IMR-90 (cell line): ENCODE data around the gene ORC6. TPM values are rescaled to one million over a fixed set of nuclear protein-coding genes. Genes with fewer than 3 reads are reported as not detected.

Source experiments
- ATAC-seq: fragments of 200-7000 bp; cut with Tn5 transposase; 2 replicates; pipeline ENCODE4 v1.9.1; 2020; ENCODE audit warnings: low read depth, mild to moderate bottlenecking, moderate library complexity
- BruUV-seq: library from RNA; stranded (reverse); fragments of 400-500 nt; replicated peaks from 2 replicates; lab custom pipeline; 2021; lab: Mats Ljungman, UMichigan
- CTCF ChIA-PET: fragments of 300-600 bp; formaldehyde crosslinking; extraction: SDS; loops from one replicate; lab custom pipeline; 2021; ENCODE audit warnings: antibody characterized with exemption; lab: Yijun Ruan, JAX
- POLR2A ChIA-PET: fragments of 300-600 bp; sonication (Branson Sonifier 250); formaldehyde crosslinking; loops from one replicate; lab custom pipeline; 2022; ENCODE audit warnings: antibody characterized with exemption; ENCODE audit not compliant: unreplicated experiment; lab: Charles Lee
- DNase-seq: peaks from one replicate; pipeline ENCODE4 v3.0.0; 2013
- H2AFZ ChIP-seq: replicated peaks from 2 replicates; pipeline ENCODE3; 2013; ENCODE audit warnings: low read length, mild to moderate bottlenecking; ENCODE audit not compliant: poor library complexity
- H2AK5ac ChIP-seq: 2 replicates; pipeline ENCODE4 v1.6.1; 2013; ENCODE audit warnings: low read depth, low read length, inconsistent platforms
- H2AK9ac ChIP-seq: replicated peaks from 2 replicates; pipeline ENCODE3; 2013; ENCODE audit warnings: mild to moderate bottlenecking, low read depth, low read length, moderate library complexity; ENCODE audit not compliant: poor library complexity
- H2BK120ac ChIP-seq: 2 replicates; pipeline ENCODE4 v1.6.1; 2013; ENCODE audit warnings: low read depth, low read length, inconsistent platforms
- H2BK15ac ChIP-seq: 3 replicates; pipeline ENCODE4 v1.6.1; 2013; ENCODE audit warnings: low read depth, low read length, inconsistent platforms
- H2BK20ac ChIP-seq: 2 replicates; pipeline ENCODE4 v1.6.1; 2013; ENCODE audit warnings: low read depth, mild to moderate bottlenecking, inconsistent platforms, low read length, moderate library complexity
- H2BK5ac ChIP-seq: 2 replicates; pipeline ENCODE4 v1.6.1; 2013; ENCODE audit warnings: mild to moderate bottlenecking, low read depth, low read length, inconsistent platforms; ENCODE audit not compliant: poor library complexity, severe bottlenecking
- H3K14ac ChIP-seq: replicated peaks from 2 replicates; pipeline ENCODE4 v1.6.1; 2013; ENCODE audit warnings: low read depth, low read length, inconsistent platforms
- H3K18ac ChIP-seq: 2 replicates; pipeline ENCODE4 v1.6.1; 2013; ENCODE audit warnings: low read depth, low read length, control low read depth
- H3K23ac ChIP-seq: 2 replicates; pipeline ENCODE4 v1.6.1; 2013; ENCODE audit warnings: low read depth, low read length, inconsistent platforms
- H3K27ac ChIP-seq: 2 replicates; pipeline ENCODE4 v1.5.1; 2013; ENCODE audit warnings: mild to moderate bottlenecking, control low read depth, low read length; ENCODE audit not compliant: insufficient read depth
- H3K27me3 ChIP-seq: 2 replicates; pipeline ENCODE4 v1.6.1; 2013; ENCODE audit warnings: low read length; ENCODE audit not compliant: control insufficient read depth, insufficient read depth
- H3K36me3 ChIP-seq: 2 replicates; pipeline ENCODE4 v1.6.1; 2013; ENCODE audit warnings: low read length, mixed read lengths; ENCODE audit not compliant: control insufficient read depth, insufficient read depth
- H3K4ac ChIP-seq: 2 replicates; pipeline ENCODE4 v1.6.1; 2013; ENCODE audit warnings: low read depth, low read length, inconsistent platforms
- H3K4me1 ChIP-seq: 2 replicates; pipeline ENCODE4 v1.6.1; 2013; ENCODE audit warnings: low read length, mixed read lengths; ENCODE audit not compliant: control insufficient read depth, insufficient read depth
- H3K4me2 ChIP-seq: 2 replicates; pipeline ENCODE4 v1.6.1; 2013; ENCODE audit warnings: low read depth, mild to moderate bottlenecking, control low read depth, low read length, moderate library complexity
- H3K4me3 ChIP-seq: 2 replicates; pipeline ENCODE4 v1.5.1; 2013; ENCODE audit warnings: low read depth, mild to moderate bottlenecking, control low read depth, low read length, moderate library complexity; ENCODE audit not compliant: insufficient read depth
- H3K56ac ChIP-seq: 2 replicates; pipeline ENCODE4 v1.6.1; 2013; ENCODE audit warnings: low read length, inconsistent platforms; ENCODE audit not compliant: insufficient read depth; ENCODE audit errors: extremely low read depth
- H3K79me1 ChIP-seq, 2 experiments: 2 replicates each; pipeline ENCODE4 v1.6.1; 2013; ENCODE audit warnings: low read length in 2 of 2, inconsistent platforms in 1 of 2, low read depth in 1 of 2
- H3K9ac ChIP-seq: 2 replicates; pipeline ENCODE4 v1.6.1; 2013; ENCODE audit warnings: low read depth, low read length, control low read depth
- H3K9me1 ChIP-seq: 2 replicates; pipeline ENCODE4 v1.6.1; 2013; ENCODE audit warnings: low read length, inconsistent platforms; ENCODE audit not compliant: insufficient read depth
- H3K9me3 ChIP-seq: 2 replicates; pipeline ENCODE4 v1.6.1; 2013; ENCODE audit warnings: low read length; ENCODE audit not compliant: control insufficient read depth, insufficient read depth
- H4K20me1 ChIP-seq: 2 replicates; pipeline ENCODE4 v1.6.1; 2013; ENCODE audit warnings: low read length, inconsistent platforms; ENCODE audit not compliant: insufficient read depth
- H4K5ac ChIP-seq: 2 replicates; pipeline ENCODE4 v1.6.1; 2013; ENCODE audit warnings: mild to moderate bottlenecking, low read depth, low read length, control low read depth
- H4K8ac ChIP-seq, 2 experiments: 2 replicates each; pipeline ENCODE4 v1.6.1; 2013; ENCODE audit warnings: low read depth in 2 of 2, low read length in 2 of 2, control low read depth in 1 of 2, inconsistent platforms in 1 of 2
- H4K91ac ChIP-seq: 2 replicates; pipeline ENCODE4 v1.6.1; 2013; ENCODE audit warnings: low read depth, low read length, inconsistent platforms; ENCODE audit not compliant: insufficient read depth
- BHLHE40 ChIP-seq: fragments of 150-350 bp; IDR thresholded peaks from 2 replicates; pipeline ENCODE4 v1.6.1; 2016; ENCODE audit warnings: mild to moderate bottlenecking, low read depth, low read length
- CEBPB ChIP-seq: IDR thresholded peaks from 2 replicates; pipeline ENCODE4 v1.6.1; 2012; ENCODE audit warnings: low read depth, low read length, improper control_type of control experiment
- CHD1 ChIP-seq: IDR thresholded peaks from 2 replicates; pipeline ENCODE4 v1.6.1; 2012; ENCODE audit warnings: low read depth, low read length, improper control_type of control experiment
- CTCF ChIP-seq: conservative IDR thresholded peaks from 2 replicates; pipeline ENCODE4 v1.5.1; 2012; ENCODE audit warnings: mild to moderate bottlenecking, low read depth, low read length, improper control_type of control experiment
- ELK1 ChIP-seq: fragments of 150-350 bp; IDR thresholded peaks from 2 replicates; pipeline ENCODE4 v1.6.1; 2016; ENCODE audit warnings: low read depth, mild to moderate bottlenecking, low read length, moderate library complexity, borderline replicate concordance
- FOS ChIP-seq: fragments of 150-350 bp; IDR thresholded peaks from 2 replicates; pipeline ENCODE4 v1.6.1; 2016; ENCODE audit warnings: low read depth, low read length
- MAFK ChIP-seq: IDR thresholded peaks from 2 replicates; pipeline ENCODE4 v1.6.1; 2012; ENCODE audit warnings: low read depth, low read length, improper control_type of control experiment
- MAZ ChIP-seq: IDR thresholded peaks from 2 replicates; pipeline ENCODE4 v1.6.1; 2012; ENCODE audit warnings: low read depth, mild to moderate bottlenecking, low read length, improper control_type of control experiment, moderate library complexity, borderline replicate concordance
- MXI1 ChIP-seq: IDR thresholded peaks from 2 replicates; pipeline ENCODE4 v1.6.1; 2012; ENCODE audit warnings: low read depth, mild to moderate bottlenecking, low read length, moderate library complexity, borderline replicate concordance
- NFE2L2 ChIP-seq: fragments of 150-350 bp; IDR thresholded peaks from 2 replicates; pipeline ENCODE4 v1.6.1; 2016; ENCODE audit warnings: low read depth, mild to moderate bottlenecking, low read length
- POLR2A ChIP-seq: IDR thresholded peaks from 2 replicates; pipeline ENCODE4 v1.6.1; 2012; ENCODE audit warnings: mild to moderate bottlenecking, low read depth, low read length
- RAD21 ChIP-seq: IDR thresholded peaks from 2 replicates; pipeline ENCODE4 v1.6.1; 2012; ENCODE audit warnings: low read length, improper control_type of control experiment
- RCOR1 ChIP-seq: IDR thresholded peaks from 2 replicates; pipeline ENCODE4 v1.6.1; 2012; ENCODE audit warnings: mild to moderate bottlenecking, low read length, improper control_type of control experiment; ENCODE audit not compliant: insufficient replicate concordance
- RFX5 ChIP-seq: IDR thresholded peaks from 2 replicates; pipeline ENCODE4 v1.8.0; 2012; ENCODE audit warnings: low read depth, mild to moderate bottlenecking, low read length, moderate library complexity
- SMC3 ChIP-seq: fragments of 150-350 bp; IDR thresholded peaks from 2 replicates; pipeline ENCODE4 v1.6.1; 2016; ENCODE audit warnings: low read depth, mild to moderate bottlenecking, antibody characterized with exemption, low read length, moderate library complexity
- USF2 ChIP-seq: fragments of 150-350 bp; IDR thresholded peaks from 2 replicates; pipeline ENCODE4 v1.6.1; 2017; ENCODE audit warnings: mild to moderate bottlenecking, antibody characterized with exemption, low read length, low read depth
- WGBS, 2 experiments: methylation state at CpG; one replicate each; pipeline versions ENCODE4 v1.1.5 to v1.1.7; 2013; ENCODE audit warnings: missing lambda C conversion rate in 2 of 2; ENCODE audit not compliant: insufficient read length in 1 of 2; ENCODE audit errors: extremely low coverage in 2 of 2; 5-methylcytosine and 5-hydroxymethylcytosine counted together
- dilution Hi-C: fragments of 300-500 bp; cut with HindIII; formaldehyde crosslinking; loops from one replicate; pipeline ENCODE4 v1.14.3; 2018; ENCODE audit warnings: low sequenced_read_pairs; ENCODE audit not compliant: unreplicated experiment
- in situ Hi-C: fragments of 300-500 bp; cut with MboI; formaldehyde crosslinking; loops from 3 replicates; pipeline ENCODE4 v1.14.3; 2019; ENCODE audit warnings: low sequenced_read_pairs, inconsistent platforms, mixed read lengths
- intact Hi-C: fragments of 100-400 bp; cut with micrococcal nuclease; formaldehyde crosslinking; loops from 2 replicates; pipeline ENCODE4 v1.10.0; 2022
- polyA plus RNA-seq, 3 experiments: library from polyadenylated mRNA; depleted of rRNA; stranded (reverse); fragments of >200 nt; gene quantifications; 2 replicates each; pipeline ENCODE4 v1.2.3, GENCODE V29; 2012; ENCODE audit warnings: low replicate concordance in 1 of 3
- total RNA-seq: library from RNA; depleted of rRNA; stranded (reverse); fragments of >200 nt; gene quantifications from 2 replicates; pipeline ENCODE4 v1.2.3, GENCODE V29; 2012

The ORC6 gene
- total and polyA plus RNA-seq, 2 of the 4 experiments (the other 2 are of a cell fraction) = 9.0 to 15.9 TPM

- Histone ChIP-seq H3K9me1 (no peaks in the 10 kb centered on the region), H2AK9ac (no peak overlapping the region), H3K27ac (no peak overlapping the region), H2BK20ac (no peak overlapping the region), H4K91ac (no peak overlapping the region), H4K5ac (no peak overlapping the region), H3K18ac (no peak overlapping the region), H3K4me2 (no peak overlapping the region), H3K56ac (no peak overlapping the region), H2AFZ (no peak overlapping the region), H3K23ac (no peak overlapping the region), H3K9me3 (no peaks in the 10 kb centered on the region), H2BK15ac (no peak overlapping the region), H3K4ac (no peak overlapping the region), H3K27me3 (no peaks in the 10 kb centered on the region), H4K20me1 (no peaks in the 10 kb centered on the region; the same call in 1 of the 2 replicates), H3K79me1 (no peaks in the 10 kb centered on the region), H3K14ac (no peak overlapping the region), H4K8ac (no peak overlapping the region), H3K36me3 (no peaks in the 10 kb centered on the region), H2AK5ac (no peak overlapping the region), H3K9ac (no peak overlapping the region), H3K4me3 (no peak overlapping the region), H2BK120ac (no peak overlapping the region), H3K4me1 (peaks cover 2% of the 10 kb centered on the region; the same call in 1 of the 2 replicates), H2BK5ac (no peak overlapping the region)
- no TSS peak for BruUV-seq
- in situ Hi-C loops = no loop called here
- DNase-seq = no peak
- intact Hi-C loops = no loop called here
- dilution Hi-C loops = no loop called here
- ChIA-PET POLR2A (no interaction called here), CTCF (no interaction called here)
- whole genome bisulfite sequencing, 2 experiments = no CpG with 5 or more reads among the region's 4 CpGs
- no peak for ATAC-seq
- TF ChIP-seq USF2 = no peak
- no peak for TF ChIP-seq FOS
- no peak for TF ChIP-seq SMC3
- TF ChIP-seq RAD21 = no peak
- TF ChIP-seq MAFK = no peak
- TF ChIP-seq MXI1 = no peak
- TF ChIP-seq POLR2A = no peak
- TF ChIP-seq CEBPB = no peak
- TF ChIP-seq NFE2L2 = no peak
- TF ChIP-seq BHLHE40 = no peak
- TF ChIP-seq CTCF = no peak
- no peak for TF ChIP-seq CHD1
- no peak for TF ChIP-seq MAZ
- no peak for TF ChIP-seq RCOR1
- no peak for TF ChIP-seq RFX5
- TF ChIP-seq ELK1 = no peak
Measured at GRCh38 chr16:46732561-46732960, 43.1 kb downstream of the ORC6 start.
